ENCODE measurements around the gene SHISA7. TPM values are rescaled to one million over a fixed set of nuclear protein-coding genes. Genes with fewer than 3 reads are reported as not detected.
A peak's percentile ranks its signal among the peaks of the same experiment; 100 is the strongest.

The SHISA7 gene
- total and polyA plus RNA-seq, 5 donors = 0.05 TPM; not detected in 4

- H3K9me3 ChIP-seq (ENCODE audit: control insufficient read depth, low read length) = no peaks in the 10 kb centered on the region
- peak in 1 of 2 donors; percentile 5 for ATAC-seq
- no peak overlapping the region for H3K27ac ChIP-seq (ENCODE audit: low read length)
- no peaks in the 10 kb centered on the region for H3K27me3 ChIP-seq (ENCODE audit: control insufficient read depth, insufficient read depth)
- intact Hi-C loops (cut with DNase I) = no loop called here
- H3K4me3 ChIP-seq (ENCODE audit: low read length) = no peak overlapping the region
- H3K4me1 ChIP-seq (ENCODE audit: control insufficient read depth, insufficient read depth, low read length) = peaks cover 12% of the 10 kb centered on the region
- WGBS = 74% methylated on average over 12 of the region's 12 CpGs
- peak; percentile 28 to 63 (median 42) for DNase-seq
Observed at GRCh38 chr19:55391191-55391670, 51.9 kb downstream of the SHISA7 start.

GRCh38 chr19:55390461-55390880 lies 52.6 kb downstream of the SHISA7 start:
- WGBS = 66% methylated on average over 7 of the region's 7 CpGs
- peak in 1 of 3 donors; percentile 31 for DNase-seq
- Histone ChIP-seq H3K4me1 (ENCODE audit: control insufficient read depth, insufficient read depth, low read length) (peaks cover 12% of the 10 kb centered on the region), H3K4me3 (ENCODE audit: low read length) (no peak overlapping the region), H3K9me3 (ENCODE audit: control insufficient read depth, low read length) (no peaks in the 10 kb centered on the region), H3K27me3 (ENCODE audit: control insufficient read depth, insufficient read depth) (no peaks in the 10 kb centered on the region), H3K27ac (ENCODE audit: low read length) (no peak overlapping the region)
- intact Hi-C loops (cut with DNase I) = no loop called here
- no peak for ATAC-seq

- H3K27ac ChIP-seq (ENCODE audit: low read length) = no peak overlapping the region
Observed at GRCh38 chr19:55389386-55390317, 53.4 kb downstream of the SHISA7 start.

GRCh38 chr19:55387736-55388497 lies 55.2 kb downstream of the SHISA7 start:
- no peak overlapping the region for H3K27ac ChIP-seq (ENCODE audit: low read length)
- intact Hi-C loops (cut with DNase I) = loop anchor here in 1 of 4 donors (5.0 kb wide), 1 partner anchor 86 kb away; no protein-coding TSS in a partner anchor
- 82% methylated on average over 24 of the region's 24 CpGs for WGBS

More at GRCh38 chr19:55389386-55390317, 53.4 kb downstream of the SHISA7 start:
- H3K4me1 ChIP-seq (ENCODE audit: control insufficient read depth, insufficient read depth, low read length) = peaks cover 12% of the 10 kb centered on the region
- WGBS = 81% methylated on average over 21 of the region's 21 CpGs
- ATAC-seq (no peak), DNase-seq (peak in 1 of 3 donors; percentile 38)
- intact Hi-C loops (cut with DNase I) = loop anchor here in 1 of 4 donors (5.0 kb wide), 1 partner anchor 87 kb away; no protein-coding TSS in a partner anchor
- H3K9me3 ChIP-seq (ENCODE audit: control insufficient read depth, low read length) = no peaks in the 10 kb centered on the region
- H3K4me3 ChIP-seq (ENCODE audit: low read length) = no peak overlapping the region
- H3K27me3 ChIP-seq (ENCODE audit: control insufficient read depth, insufficient read depth) = no peaks in the 10 kb centered on the region

GRCh38 chr19:55386493-55386971 lies 56.6 kb downstream of the SHISA7 start:
- 4% methylated on average over 33 of the region's 33 CpGs for WGBS
- no peaks in the 10 kb centered on the region for H3K9me3 ChIP-seq (ENCODE audit: control insufficient read depth, low read length)
- DNase-seq (peak in 2 of 3 donors; percentile 47 to 55), ATAC-seq (no peak)
- H3K4me3 ChIP-seq (ENCODE audit: low read length) = peak overlapping the region; percentile 94
- H3K27ac ChIP-seq (ENCODE audit: low read length) = peak overlapping the region; percentile 94
- intact Hi-C loops (cut with DNase I) = loop anchor here in 1 of 4 donors (5.0 kb wide), 1 partner anchor 84 kb away; no protein-coding TSS in a partner anchor
- H3K27me3 ChIP-seq (ENCODE audit: control insufficient read depth, insufficient read depth) = no peaks in the 10 kb centered on the region
- peaks cover 12% of the 10 kb centered on the region for H3K4me1 ChIP-seq (ENCODE audit: control insufficient read depth, insufficient read depth, low read length)

More at GRCh38 chr19:55387736-55388497, 55.2 kb downstream of the SHISA7 start:
- Histone ChIP-seq H3K27me3 (ENCODE audit: control insufficient read depth, insufficient read depth) (no peaks in the 10 kb centered on the region), H3K9me3 (ENCODE audit: control insufficient read depth, low read length) (no peaks in the 10 kb centered on the region), H3K4me3 (ENCODE audit: low read length) (no peak overlapping the region), H3K4me1 (ENCODE audit: control insufficient read depth, insufficient read depth, low read length) (peaks cover 12% of the 10 kb centered on the region)
- ATAC-seq (no peak), DNase-seq (peak in 2 of 3 donors; percentile 48 to 55)

GRCh38 chr19:55385724-55386492 lies 57.2 kb downstream of the SHISA7 start, which contains the start of gene RPL28:
RPL28 (plus strand) TSS chr19:55385932; CDS start chr19:55386358, 426 bp downstream.
- H3K27me3 ChIP-seq (ENCODE audit: control insufficient read depth, insufficient read depth) = no peaks in the 10 kb centered on the region
- intact Hi-C loops (cut with DNase I) = loop anchor here in 1 of 4 donors (5.0 kb wide), 1 partner anchor 84 kb away; no protein-coding TSS in a partner anchor
- no peaks in the 10 kb centered on the region for H3K9me3 ChIP-seq (ENCODE audit: control insufficient read depth, low read length)
- peak within 1 kb of the TSS; percentile 94 for H3K4me3 ChIP-seq (ENCODE audit: low read length)
- ATAC-seq (peak; percentile 92 to 93), DNase-seq (peak; percentile 98 to 99 (median 99))
- H3K27ac ChIP-seq (ENCODE audit: low read length) = peak within 1 kb of the TSS; percentile 99
- WGBS = under 1% methylated on average over 68 of the region's 68 CpGs
- peaks cover 12% of the 10 kb centered on the region for H3K4me1 ChIP-seq (ENCODE audit: control insufficient read depth, insufficient read depth, low read length)

- H3K4me3 ChIP-seq (ENCODE audit: low read length) = peak overlapping the region; percentile 49
- ATAC-seq (peak; percentile 91), DNase-seq (peak; percentile 97 to 100 (median 99))
- peak overlapping the region; percentile 99 for H3K27ac ChIP-seq (ENCODE audit: low read length)
- peaks cover 12% of the 10 kb centered on the region for H3K4me1 ChIP-seq (ENCODE audit: control insufficient read depth, insufficient read depth, low read length)
- H3K27me3 ChIP-seq (ENCODE audit: control insufficient read depth, insufficient read depth) = no peaks in the 10 kb centered on the region
- 6% methylated on average over 34 of the region's 34 CpGs for WGBS
- no peaks in the 10 kb centered on the region for H3K9me3 ChIP-seq (ENCODE audit: control insufficient read depth, low read length)
- intact Hi-C loops (cut with DNase I) = loop anchor here in 2 of 4 donors (5.0 kb wide), 2 partner anchors 43 to 83 kb away; no protein-coding TSS in a partner anchor
Observed at GRCh38 chr19:55384920-55385723, 58.0 kb downstream of the SHISA7 start.

GRCh38 chr19:55384131-55384919 lies 58.8 kb downstream of the SHISA7 start, which contains the start of gene TMEM238:
TMEM238 (minus strand) TSS chr19:55384292; CDS start chr19:55384259, 33 bp downstream.
- H3K4me1 ChIP-seq (ENCODE audit: control insufficient read depth, insufficient read depth, low read length) = peaks cover 12% of the 10 kb centered on the region
- ATAC-seq = no peak
- no peaks in the 10 kb centered on the region for H3K9me3 ChIP-seq (ENCODE audit: control insufficient read depth, low read length)
- WGBS = 23% methylated on average over 72 of the region's 72 CpGs
- peak within 1 kb of the TSS; percentile 99 for H3K27ac ChIP-seq (ENCODE audit: low read length)
- peak within 1 kb of the TSS; percentile 56 for H3K4me3 ChIP-seq (ENCODE audit: low read length)
- intact Hi-C loops (cut with DNase I) = loop anchor here in 1 of 4 donors (5.0 kb wide), 2 partner anchors 42 to 82 kb away; no protein-coding TSS in a partner anchor
- H3K27me3 ChIP-seq (ENCODE audit: control insufficient read depth, insufficient read depth) = no peaks in the 10 kb centered on the region
- DNase-seq = peak; percentile 32 to 75 (median 72)
